ENCODE measurements around the gene ENAH.

ENAH gene

DNA sequence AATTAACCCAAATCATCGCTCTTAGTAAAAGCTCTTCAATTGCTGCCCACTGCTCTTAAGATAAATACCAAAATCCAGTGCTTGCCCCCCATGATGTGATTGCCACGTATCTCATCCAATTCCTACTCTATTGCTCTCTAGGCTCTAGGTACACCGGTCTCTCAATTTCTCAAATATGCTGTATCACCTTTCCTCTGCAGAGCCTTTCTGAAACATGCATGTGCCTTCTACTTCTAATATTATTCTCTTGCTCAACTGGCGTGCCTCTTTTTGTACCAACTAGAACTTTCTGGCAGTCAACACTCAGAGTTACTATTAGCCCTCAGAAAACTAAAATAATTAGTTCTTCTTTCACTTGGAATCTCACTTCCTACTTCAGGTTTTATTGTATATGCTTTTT lies 113.3 kb downstream of the ENAH start:
- Histone ChIP-seq H3K4me1 (ENCODE audit: control insufficient read depth, insufficient read depth, low read length) (no peaks in the 10 kb centered on the region), H3K4me3 (ENCODE audit: low read length) (no peak overlapping the region), H3K27me3 (ENCODE audit: control insufficient read depth, insufficient read depth, low read length) (no peaks in the 10 kb centered on the region), H3K9ac (ENCODE audit: low read length) (no peak overlapping the region), H3K36me3 (ENCODE audit: control insufficient read depth, insufficient read depth, low read length) (no peaks in the 10 kb centered on the region), H3K9me3 (ENCODE audit: control insufficient read depth, low read length) (no peaks in the 10 kb centered on the region)

DNA sequence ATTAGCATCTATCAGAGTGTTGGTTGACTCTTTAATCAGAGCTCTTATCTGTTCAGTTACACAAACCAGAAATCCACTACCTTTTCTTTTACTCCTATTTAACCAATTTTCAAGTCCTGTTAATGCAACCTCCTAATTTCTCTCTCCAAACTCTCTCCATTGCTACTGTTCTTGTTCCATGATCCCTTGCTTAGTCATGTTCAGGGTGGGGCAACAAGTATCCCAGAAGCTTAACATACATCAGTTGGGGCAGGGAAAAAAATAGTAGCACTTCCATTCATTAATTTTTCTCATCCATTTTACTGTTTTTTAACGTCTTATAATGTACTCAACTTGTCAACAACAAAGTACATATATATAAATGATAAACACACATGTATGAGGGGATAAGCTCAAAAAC lies 113.9 kb downstream of the ENAH start:
- H3K27me3 ChIP-seq (ENCODE audit: control insufficient read depth, insufficient read depth, low read length): no peaks in the 10 kb centered on the region
- no peaks in the 10 kb centered on the region for H3K4me1 ChIP-seq (ENCODE audit: control insufficient read depth, insufficient read depth, low read length)
- H3K36me3 ChIP-seq (ENCODE audit: control insufficient read depth, insufficient read depth, low read length): no peaks in the 10 kb centered on the region
- H3K9ac ChIP-seq (ENCODE audit: low read length): no peak overlapping the region
- no peaks in the 10 kb centered on the region for H3K9me3 ChIP-seq (ENCODE audit: control insufficient read depth, low read length)
- no peak overlapping the region for H3K4me3 ChIP-seq (ENCODE audit: low read length)

DNA sequence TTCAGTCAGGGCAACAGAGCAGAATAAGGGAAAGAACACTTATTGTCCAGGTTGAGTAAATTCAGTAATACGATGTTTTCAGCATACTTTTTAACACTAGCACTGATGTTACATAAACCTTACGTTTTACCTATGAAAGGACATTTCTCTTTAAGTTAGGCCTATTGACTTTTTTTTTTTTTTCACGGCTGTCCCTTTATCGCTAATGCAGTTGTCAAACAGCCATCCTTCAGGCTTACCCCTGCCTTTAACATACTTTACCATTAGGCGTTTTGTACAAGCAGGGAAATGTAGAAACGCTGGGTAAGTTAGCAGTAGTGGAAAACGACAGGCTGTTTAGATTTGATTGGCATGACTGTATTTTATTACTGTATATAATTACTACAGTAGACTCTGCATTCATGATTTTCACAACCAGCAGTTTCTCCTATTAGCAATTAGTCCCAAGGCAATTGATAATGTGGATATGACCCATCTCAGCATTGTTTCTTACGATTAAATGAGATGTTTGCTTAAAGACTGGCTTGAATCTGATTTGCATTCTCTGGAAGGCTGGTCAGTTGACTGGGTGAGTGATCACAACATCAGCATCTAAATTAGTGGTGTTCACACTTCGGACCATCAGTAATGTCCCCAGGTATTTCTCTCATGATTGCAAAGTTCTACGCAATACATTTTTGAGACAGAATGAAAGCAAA lies 115.2 kb downstream of the ENAH start:
- Histone ChIP-seq H3K4me1 (ENCODE audit: control insufficient read depth, insufficient read depth, low read length) (no peaks in the 10 kb centered on the region), H3K9ac (ENCODE audit: low read length) (no peak overlapping the region), H3K9me3 (ENCODE audit: control insufficient read depth, low read length) (no peaks in the 10 kb centered on the region), H3K36me3 (ENCODE audit: control insufficient read depth, insufficient read depth, low read length) (no peaks in the 10 kb centered on the region), H3K27me3 (ENCODE audit: control insufficient read depth, insufficient read depth, low read length) (no peaks in the 10 kb centered on the region), H3K4me3 (ENCODE audit: low read length) (no peak overlapping the region)

DNA sequence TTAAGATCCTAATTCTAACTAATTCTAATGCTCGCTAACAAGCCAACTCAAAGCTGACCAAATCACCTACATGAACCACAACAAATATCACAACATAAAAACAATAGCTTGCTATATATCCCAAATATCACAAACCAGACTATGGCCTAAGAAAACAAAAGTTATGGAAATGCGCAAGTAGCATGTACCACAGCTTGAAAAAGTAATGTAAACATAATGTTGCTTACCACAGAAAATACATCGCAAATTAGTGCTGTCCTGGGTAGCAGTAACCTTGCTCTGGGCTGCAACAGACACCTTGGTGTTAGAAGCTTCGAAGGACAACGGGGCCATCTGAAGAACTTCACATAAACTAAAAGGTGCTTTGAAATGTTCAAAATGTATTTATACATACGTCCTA lies 117.6 kb downstream of the ENAH start:
- H3K9me3 ChIP-seq (ENCODE audit: control insufficient read depth, low read length): no peaks in the 10 kb centered on the region
- H3K4me3 ChIP-seq (ENCODE audit: low read length): no peak overlapping the region
- no peaks in the 10 kb centered on the region for H3K36me3 ChIP-seq (ENCODE audit: control insufficient read depth, insufficient read depth, low read length)
- no peaks in the 10 kb centered on the region for H3K27me3 ChIP-seq (ENCODE audit: control insufficient read depth, insufficient read depth, low read length)
- no peak overlapping the region for H3K9ac ChIP-seq (ENCODE audit: low read length)
- H3K4me1 ChIP-seq (ENCODE audit: control insufficient read depth, insufficient read depth, low read length): no peaks in the 10 kb centered on the region

DNA sequence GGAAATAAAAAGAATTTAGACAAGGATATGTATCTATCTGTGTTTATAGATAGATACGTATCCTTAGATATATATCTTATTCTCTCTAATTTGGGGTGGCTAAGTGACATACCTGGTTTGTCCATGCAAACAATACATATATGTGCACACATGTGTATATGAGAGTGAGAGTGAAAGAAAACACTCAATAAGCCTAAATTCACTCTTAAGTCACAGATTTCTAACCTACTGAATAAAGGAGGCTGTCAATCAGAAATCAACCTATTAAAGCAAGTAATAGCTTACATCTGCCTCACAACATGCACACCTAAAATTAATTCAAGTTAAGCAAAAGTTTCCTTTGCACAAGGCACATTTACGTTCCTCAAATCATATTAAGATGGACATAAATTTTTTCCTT lies 118.2 kb downstream of the ENAH start:
- Histone ChIP-seq H3K9ac (ENCODE audit: low read length) (no peak overlapping the region), H3K4me3 (ENCODE audit: low read length) (no peak overlapping the region), H3K4me1 (ENCODE audit: control insufficient read depth, insufficient read depth, low read length) (no peaks in the 10 kb centered on the region), H3K36me3 (ENCODE audit: control insufficient read depth, insufficient read depth, low read length) (no peaks in the 10 kb centered on the region), H3K27me3 (ENCODE audit: control insufficient read depth, insufficient read depth, low read length) (no peaks in the 10 kb centered on the region), H3K9me3 (ENCODE audit: control insufficient read depth, low read length) (no peaks in the 10 kb centered on the region)

DNA sequence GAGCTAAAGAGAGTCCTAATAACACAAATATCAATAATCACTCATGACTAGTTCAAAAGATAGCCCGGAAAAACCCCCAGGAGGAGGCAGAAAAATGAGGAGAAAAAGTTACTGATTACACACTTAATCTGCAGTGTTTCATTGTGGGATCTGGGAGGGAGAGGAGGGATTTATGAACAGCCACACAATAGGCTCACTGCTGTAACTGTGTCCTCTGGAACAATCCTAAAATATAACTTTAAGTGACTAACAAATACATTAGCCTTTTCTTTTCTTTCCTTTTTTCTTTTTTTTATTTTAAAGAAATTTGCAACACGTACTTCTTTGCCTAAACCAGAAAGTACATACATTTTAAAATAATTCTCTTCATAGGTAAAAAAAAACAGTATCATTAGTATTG lies 118.8 kb downstream of the ENAH start:
- Histone ChIP-seq H3K9me3 (ENCODE audit: control insufficient read depth, low read length) (no peaks in the 10 kb centered on the region), H3K4me1 (ENCODE audit: control insufficient read depth, insufficient read depth, low read length) (no peaks in the 10 kb centered on the region), H3K27me3 (ENCODE audit: control insufficient read depth, insufficient read depth, low read length) (no peaks in the 10 kb centered on the region), H3K36me3 (ENCODE audit: control insufficient read depth, insufficient read depth, low read length) (no peaks in the 10 kb centered on the region), H3K4me3 (ENCODE audit: low read length) (no peak overlapping the region), H3K9ac (ENCODE audit: low read length) (no peak overlapping the region)

DNA sequence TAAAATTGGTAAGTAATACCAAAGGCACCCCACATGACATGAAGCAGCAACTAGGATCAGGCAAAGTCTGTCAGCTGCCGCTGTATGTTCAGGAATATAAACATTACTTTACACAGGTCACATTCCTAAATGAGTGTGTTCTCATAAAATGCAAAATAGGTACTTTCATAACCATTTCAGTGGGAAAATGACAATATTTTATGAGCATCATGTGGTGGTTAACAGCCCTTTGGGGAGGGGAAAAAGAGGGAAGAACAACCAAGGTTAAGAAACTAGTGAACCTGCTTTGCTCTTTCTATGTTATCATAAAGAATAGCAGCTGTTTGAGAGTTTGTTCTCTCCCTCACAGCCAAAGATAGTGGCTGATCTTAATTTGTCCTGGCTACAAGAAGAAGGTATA lies 119.7 kb downstream of the ENAH start:
- no peaks in the 10 kb centered on the region for H3K36me3 ChIP-seq (ENCODE audit: control insufficient read depth, insufficient read depth, low read length)
- H3K9ac ChIP-seq (ENCODE audit: low read length): no peak overlapping the region
- H3K4me1 ChIP-seq (ENCODE audit: control insufficient read depth, insufficient read depth, low read length): no peaks in the 10 kb centered on the region
- H3K27me3 ChIP-seq (ENCODE audit: control insufficient read depth, insufficient read depth, low read length): no peaks in the 10 kb centered on the region
- H3K4me3 ChIP-seq (ENCODE audit: low read length): no peak overlapping the region
- H3K9me3 ChIP-seq (ENCODE audit: control insufficient read depth, low read length): no peaks in the 10 kb centered on the region

DNA sequence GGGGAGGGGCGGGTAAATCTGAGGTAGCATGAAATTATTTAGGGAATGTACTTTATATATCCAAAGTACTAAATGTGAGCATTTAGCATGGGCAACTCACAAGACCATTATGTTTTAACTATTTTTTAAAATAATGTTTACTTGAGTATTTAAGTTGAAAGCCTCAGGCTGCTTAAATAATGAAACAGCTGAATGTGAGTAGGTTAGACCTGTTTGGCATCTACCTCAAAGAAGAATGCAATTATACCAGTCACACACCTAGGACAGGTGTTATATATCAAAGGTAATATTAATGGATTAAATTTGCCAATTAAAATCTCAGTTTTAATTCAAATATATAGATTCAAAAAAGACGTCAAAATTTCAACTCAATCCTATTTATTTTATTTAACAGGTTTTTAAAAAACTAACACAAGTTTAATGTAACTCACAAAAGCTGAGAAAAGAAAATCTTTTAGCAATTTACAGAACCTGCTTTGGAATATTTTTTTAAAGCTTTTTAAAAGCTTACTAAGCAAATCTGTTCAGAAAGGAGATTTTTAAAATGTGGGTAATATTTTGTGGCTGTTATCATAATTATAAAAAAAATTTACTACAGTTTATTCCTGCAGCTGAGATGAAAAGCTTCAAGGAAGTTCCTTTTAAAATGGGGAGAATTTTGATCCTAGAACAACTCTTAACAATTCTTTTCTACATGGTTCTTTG lies 120.5 kb downstream of the ENAH start:
- Histone ChIP-seq H3K36me3 (ENCODE audit: control insufficient read depth, insufficient read depth, low read length) (no peaks in the 10 kb centered on the region), H3K9me3 (ENCODE audit: control insufficient read depth, low read length) (no peaks in the 10 kb centered on the region), H3K4me1 (ENCODE audit: control insufficient read depth, insufficient read depth, low read length) (no peaks in the 10 kb centered on the region), H3K9ac (ENCODE audit: low read length) (no peak overlapping the region), H3K27me3 (ENCODE audit: control insufficient read depth, insufficient read depth, low read length) (no peaks in the 10 kb centered on the region), H3K4me3 (ENCODE audit: low read length) (no peak overlapping the region)

DNA sequence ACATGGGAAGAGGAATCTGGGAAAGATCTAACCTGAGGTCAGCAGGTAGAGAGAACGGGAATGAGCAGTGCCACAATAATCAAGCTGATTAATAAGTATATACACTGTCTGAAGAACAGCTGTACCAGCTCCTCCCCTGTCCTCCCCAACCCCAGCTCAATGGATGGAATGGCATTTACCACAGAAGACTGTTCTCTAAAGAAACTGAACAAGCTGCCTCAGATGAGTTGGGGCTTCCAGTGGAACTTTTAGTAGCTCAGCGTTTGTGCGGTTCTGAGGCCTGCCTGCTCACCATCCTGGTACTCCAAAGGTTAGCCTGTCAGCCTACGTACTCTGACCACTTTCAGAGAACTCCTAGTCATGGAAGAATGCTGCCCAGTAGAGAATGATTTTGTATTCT lies 123.2 kb downstream of the ENAH start:
- H3K4me3 ChIP-seq (ENCODE audit: low read length): no peak overlapping the region
- no peaks in the 10 kb centered on the region for H3K36me3 ChIP-seq (ENCODE audit: control insufficient read depth, insufficient read depth, low read length)
- no peak overlapping the region for H3K9ac ChIP-seq (ENCODE audit: low read length)
- H3K27me3 ChIP-seq (ENCODE audit: control insufficient read depth, insufficient read depth, low read length): no peaks in the 10 kb centered on the region
- no peaks in the 10 kb centered on the region for H3K9me3 ChIP-seq (ENCODE audit: control insufficient read depth, low read length)
- H3K4me1 ChIP-seq (ENCODE audit: control insufficient read depth, insufficient read depth, low read length): no peaks in the 10 kb centered on the region

DNA sequence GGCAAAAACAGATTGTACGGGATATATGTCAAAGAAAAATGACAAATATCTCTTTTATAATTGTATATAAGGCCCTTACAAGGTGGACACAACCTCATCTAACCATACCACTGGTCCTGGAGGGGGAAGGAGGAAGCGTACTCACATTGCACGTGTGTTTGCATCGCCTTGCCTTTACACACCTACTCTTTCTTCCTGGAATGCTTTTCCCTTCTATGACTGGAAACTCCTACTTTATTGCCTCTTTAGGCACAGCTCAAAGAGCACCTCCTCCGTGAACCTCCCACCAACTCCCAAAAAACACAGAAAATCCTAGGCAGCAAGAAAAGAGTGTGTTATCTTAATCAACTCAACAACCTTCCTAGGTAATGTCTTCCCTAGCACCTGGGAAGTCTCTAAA lies 125.3 kb downstream of the ENAH start:
- H3K9ac ChIP-seq (ENCODE audit: low read length): no peak overlapping the region
- no peaks in the 10 kb centered on the region for H3K9me3 ChIP-seq (ENCODE audit: control insufficient read depth, low read length)
- peaks cover 6% of the 10 kb centered on the region for H3K4me1 ChIP-seq (ENCODE audit: control insufficient read depth, insufficient read depth, low read length)
- H3K27me3 ChIP-seq (ENCODE audit: control insufficient read depth, insufficient read depth, low read length): no peaks in the 10 kb centered on the region
- no peak overlapping the region for H3K4me3 ChIP-seq (ENCODE audit: low read length)
- H3K36me3 ChIP-seq (ENCODE audit: control insufficient read depth, insufficient read depth, low read length): no peaks in the 10 kb centered on the region

DNA sequence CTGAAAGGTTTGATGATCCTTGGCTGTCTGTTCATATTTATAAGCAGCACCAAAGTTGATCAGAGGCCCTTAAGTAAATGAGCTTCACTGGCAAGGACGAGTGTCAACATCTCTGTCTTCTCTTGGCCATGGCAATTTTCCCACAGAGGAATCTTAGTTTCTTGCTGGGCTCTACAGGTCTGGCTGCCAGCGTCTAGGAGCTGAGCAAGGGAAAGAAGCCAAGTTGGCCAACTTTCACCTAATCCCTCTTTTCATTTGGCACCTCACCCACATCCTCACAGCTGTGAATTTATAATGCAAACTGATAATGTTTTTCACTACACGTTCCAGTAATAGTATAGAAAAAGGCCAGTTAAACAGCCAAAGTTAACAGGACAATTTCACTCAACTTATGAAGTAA lies 126.0 kb downstream of the ENAH start:
- Histone ChIP-seq H3K36me3 (ENCODE audit: control insufficient read depth, insufficient read depth, low read length) (no peaks in the 10 kb centered on the region), H3K27me3 (ENCODE audit: control insufficient read depth, insufficient read depth, low read length) (no peaks in the 10 kb centered on the region), H3K9ac (ENCODE audit: low read length) (no peak overlapping the region), H3K9me3 (ENCODE audit: control insufficient read depth, low read length) (no peaks in the 10 kb centered on the region), H3K4me1 (ENCODE audit: control insufficient read depth, insufficient read depth, low read length) (peaks cover 6% of the 10 kb centered on the region), H3K4me3 (ENCODE audit: low read length) (no peak overlapping the region)

DNA sequence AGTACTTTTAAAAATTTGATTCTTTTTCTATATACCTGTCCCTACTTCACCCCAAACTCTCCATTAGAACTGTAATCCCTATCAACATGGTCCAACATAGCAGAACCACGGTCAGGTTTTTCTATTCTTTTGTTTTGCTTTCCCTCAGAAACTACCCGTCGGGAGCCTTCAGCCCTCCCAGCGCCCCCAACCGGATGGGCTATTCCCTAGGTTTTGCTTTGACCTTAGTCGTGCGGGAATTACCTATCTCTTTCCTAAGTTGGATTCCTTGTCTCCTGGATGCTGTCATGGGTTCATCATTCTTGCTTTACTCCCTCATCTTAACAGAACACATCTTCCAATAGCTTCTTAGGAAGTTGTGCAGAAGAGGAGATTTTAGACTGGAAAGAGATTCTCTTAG lies 127.5 kb downstream of the ENAH start:
- Histone ChIP-seq H3K4me1 (ENCODE audit: control insufficient read depth, insufficient read depth, low read length) (peaks cover 6% of the 10 kb centered on the region), H3K36me3 (ENCODE audit: control insufficient read depth, insufficient read depth, low read length) (no peaks in the 10 kb centered on the region), H3K9me3 (ENCODE audit: control insufficient read depth, low read length) (no peaks in the 10 kb centered on the region), H3K9ac (ENCODE audit: low read length) (no peak overlapping the region), H3K4me3 (ENCODE audit: low read length) (no peak overlapping the region), H3K27me3 (ENCODE audit: control insufficient read depth, insufficient read depth, low read length) (no peaks in the 10 kb centered on the region)
